Right atrium auricular region (tissue), 2 donors: Measurements from ENCODE around the gene HEBP1. TPM values are rescaled to one million over a fixed set of nuclear protein-coding genes. Genes with fewer than 3 reads are reported as not detected.

Experiments used
- DNase-seq: peaks from one replicate; pipeline ENCODE4 v3.0.0-alpha.2; 2019; ENCODE audit warnings: low spot score
- H3K27ac ChIP-seq, 2 donors: fragments of 200-600 bp; sonication (generic); 1 replicate in 1 of 2; 2 replicates in 1 of 2; pipeline ENCODE4 v1.5.1; 2016 to 2019
- H3K27me3 ChIP-seq, 2 donors: fragments of 200-600 bp; sonication (generic); one replicate each; pipeline versions ENCODE4 v1.5.1 to v1.6.0; 2017 to 2019
- H3K36me3 ChIP-seq: fragments of 200-600 bp; sonication (generic); one replicate; pipeline ENCODE4 v1.5.1; 2016
- H3K4me1 ChIP-seq, 2 donors: fragments of 200-600 bp; sonication (generic); one replicate each; pipeline versions ENCODE4 v1.5.1 to v1.6.0; 2017 to 2019
- H3K4me3 ChIP-seq, 2 donors: fragments of 200-600 bp; sonication (generic); 1 replicate in 1 of 2; 2 replicates in 1 of 2; pipeline ENCODE4 v1.5.1; 2017 to 2019; ENCODE audit warnings: mild to moderate bottlenecking in 1 of 2, moderate library complexity in 1 of 2
- H3K9me3 ChIP-seq, 2 donors: fragments of 200-600 bp; sonication (generic); one replicate each; pipeline ENCODE4 v1.5.1; 2019
- CTCF ChIP-seq, 2 donors: fragments of 200-600 bp; sonication (generic); IDR thresholded peaks; one replicate each; pipeline ENCODE4 v1.5.1; 2019; ENCODE audit warnings: antibody characterized with exemption in 2 of 2
- total RNA-seq, 2 donors: library from RNA; depleted of rRNA; stranded (reverse); fragments of >200 nt; gene quantifications; one replicate each; pipeline ENCODE4 v1.1.0, GENCODE V29; 2016

Gene HEBP1
- 10 to 100 TPM; 29.4 to 30.0 TPM for total RNA-seq

GRCh38 chr12:12999959-13000615 lies at the start of gene HEBP1:
Gene HEBP1 (minus strand): TSS chr12:13000265. CDS start chr12:13000114, 151 bp downstream.
- no peak for TF ChIP-seq CTCF (IDR thresholded peaks at IDR 0.05)
- peak within 1 kb of the TSS; percentile 57 to 77 for H3K4me3 ChIP-seq
- H3K36me3 ChIP-seq = no peaks in the 10 kb centered on the region
- peak; percentile 94 for DNase-seq
- peak within 1 kb of the TSS; percentile 92 for H3K27ac ChIP-seq
- peaks cover 0 to 56% of the 10 kb centered on the region in 2 donors for H3K4me1 ChIP-seq
- no peaks in the 10 kb centered on the region for H3K9me3 ChIP-seq
- H3K27me3 ChIP-seq = no peaks in the 10 kb centered on the region

GRCh38 chr12:13049816-13050215 lies 49.8 kb upstream of the HEBP1 start:
- no peak for TF ChIP-seq CTCF (IDR thresholded peaks at IDR 0.05)
- no peak for DNase-seq

GRCh38 chr12:13046964-13047363 lies 46.9 kb upstream of the HEBP1 start:
- no peaks in the 10 kb centered on the region for H3K27me3 ChIP-seq
- DNase-seq = no peak
- peaks cover 0 to 10% of the 10 kb centered on the region in 2 donors for H3K4me1 ChIP-seq
- H3K27ac ChIP-seq = no peak overlapping the region
- no peak overlapping the region for H3K4me3 ChIP-seq
- no peaks in the 10 kb centered on the region for H3K9me3 ChIP-seq
- no peak for TF ChIP-seq CTCF (IDR thresholded peaks at IDR 0.05)
- no peaks in the 10 kb centered on the region for H3K36me3 ChIP-seq

More at GRCh38 chr12:13049816-13050215, 49.8 kb upstream of the HEBP1 start:
- no peaks in the 10 kb centered on the region for H3K36me3 ChIP-seq
- no peak overlapping the region for H3K27ac ChIP-seq
- peaks cover 0 to 6% of the 10 kb centered on the region in 2 donors for H3K9me3 ChIP-seq
- H3K4me1 ChIP-seq = peaks cover 0 to 3% of the 10 kb centered on the region in 2 donors
- H3K4me3 ChIP-seq = no peak overlapping the region
- no peaks in the 10 kb centered on the region for H3K27me3 ChIP-seq

- DNase-seq = no peak
- TF ChIP-seq CTCF (IDR thresholded peaks at IDR 0.05) = no peak
- H3K36me3 ChIP-seq = no peaks in the 10 kb centered on the region
- H3K27ac ChIP-seq = no peak overlapping the region
- H3K9me3 ChIP-seq = no peaks in the 10 kb centered on the region
- peaks cover 0 to 10% of the 10 kb centered on the region in 2 donors for H3K4me1 ChIP-seq
- H3K27me3 ChIP-seq = no peaks in the 10 kb centered on the region
- no peak overlapping the region for H3K4me3 ChIP-seq
Observed at GRCh38 chr12:13045816-13046215, 45.8 kb upstream of the HEBP1 start.

- H3K27me3 ChIP-seq = no peaks in the 10 kb centered on the region
- peaks cover 0 to 10% of the 10 kb centered on the region in 2 donors for H3K4me1 ChIP-seq
- peak overlapping the region in 1 of 2 donors; percentile 71 for H3K27ac ChIP-seq
- no peak for TF ChIP-seq CTCF (IDR thresholded peaks at IDR 0.05)
- DNase-seq = no peak
- no peaks in the 10 kb centered on the region for H3K9me3 ChIP-seq
- H3K4me3 ChIP-seq = peak overlapping the region; percentile 94 to 99
- no peaks in the 10 kb centered on the region for H3K36me3 ChIP-seq
Observed at GRCh38 chr12:13044906-13045299, 44.8 kb upstream of the HEBP1 start.
